K562 (cell line): ENCODE data around the gene TSPOAP1. TPM values are rescaled to one million over a fixed set of nuclear protein-coding genes. Genes with fewer than 3 reads are reported as not detected.

Experiments
- REST ChIP-seq, 2 experiments: fragments of 450-650 bp; formaldehyde crosslinking in 1 of 2; IDR thresholded peaks; 2 replicates each; pipeline versions ENCODE4 v1.4.0 to v1.6.1; 2014 to 2020; ENCODE audit warnings: mild to moderate bottlenecking in 2 of 2, borderline replicate concordance in 1 of 2, low read depth in 1 of 2
- polyA plus RNA-seq, 8 experiments: library from polyadenylated mRNA; depleted of rRNA in 4 of 8; stranded (reverse) in 5 of 8; unstranded in 3 of 8; fragments of >200 nt; fragmentation: Nextera tagmentation in 2 of 8; fragmentation: Illumina TruSeq in 1 of 8; extraction: Ambion mirVana in 2 of 8; extraction: Trizol in 1 of 8; gene quantifications; 2 replicates each; pipeline versions ENCODE4 v1.2.1 to v1.2.3, GENCODE V29; 2011 to 2014; ENCODE audit warnings: inconsistent platforms in 1 of 8, missing spikeins in 1 of 8
- total RNA-seq, 7 experiments: library from RNA; depleted of rRNA in 6 of 7; stranded (reverse); fragments of >200 nt in 6 of 7; fragmentation: Illumina TruSeq in 2 of 7; extraction: Trizol in 2 of 7; gene quantifications; 2 replicates each; pipeline versions ENCODE4 v1.2.1 to v1.2.3, GENCODE V29; 2011 to 2021; ENCODE audit warnings: low replicate concordance in 1 of 7

TSPOAP1 gene
- total and polyA plus RNA-seq, 9 of the 15 experiments (the other 6 are each of a cell fraction or from before 2014, with no cell fraction given), result 0.87 to 3.9 (median 1.8) TPM; not detected in 2

DNA sequence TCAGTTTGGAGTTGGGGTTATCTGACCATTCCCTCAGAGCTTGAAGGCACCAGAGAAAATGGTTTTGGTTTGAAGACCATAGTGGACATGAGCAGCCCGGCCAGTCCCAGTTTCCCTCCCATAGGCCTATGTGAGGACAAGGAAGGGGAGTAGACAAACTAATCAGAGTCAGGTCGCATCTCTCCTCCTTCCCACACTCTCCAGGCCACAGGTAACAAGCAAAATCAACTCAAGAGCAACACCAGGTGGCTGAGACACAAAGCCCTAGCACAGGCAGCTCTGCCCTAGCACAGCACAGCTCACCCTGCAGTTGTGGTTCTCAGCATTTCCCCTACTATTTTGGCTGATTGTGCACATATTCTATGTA lies 16.2 kb upstream of the TSPOAP1 start (continued):
- TF ChIP-seq REST (IDR thresholded peaks at IDR 0.05; ENCODE audit: borderline replicate concordance) (peak; percentile 18; the same call in 1 of the 2 replicates), REST (CRISPR knock-in tag; IDR thresholded peaks at IDR 0.05; ENCODE audit: low read depth) (no peak)
